ENCODE data around the gene ARHGAP25. TPM values are rescaled to one million over a fixed set of nuclear protein-coding genes. Genes with fewer than 3 reads are reported as not detected.

Gene ARHGAP25
- total RNA-seq, 1 experiment from 2014 or later = 0.27 TPM

- ChIA-PET POLR2A (interaction anchor here (1.1 kb wide), 2 partner anchors 10 to 216 kb away, joined by 4 read pairs; no protein-coding TSS in a partner anchor), CTCF (interaction anchor here (0.7 to 4.6 kb wide), 25 partner anchors 9 to 268 kb away, joined by 3 to 81 read pairs (median 7); partner anchors contain the start of genes APLF and FBXO48), RAD21 (ENCODE audit: low non-redundant PET in 1 of 2, low total read pairs in 2 of 2, uncharacterized antibody in 2 of 2, unreplicated experiment in 2 of 2) (interaction anchor here (0.7 to 1.3 kb wide), 4 partner anchors 42 to 222 kb away, joined by 3 to 9 read pairs (median 4); no protein-coding TSS in a partner anchor)
- intact Hi-C loops (cut with micrococcal nuclease) = loop anchor here (1.0 to 2.0 kb wide), 2 partner anchors 127 to 216 kb away; no protein-coding TSS in a partner anchor
- no peaks in the 10 kb centered on the region for H3K27me3 ChIP-seq (ENCODE audit: insufficient read depth, low read length)
- peak overlapping the region; percentile 31; the same call in 1 of the 2 replicates for H3K4me2 ChIP-seq (ENCODE audit: low read length)
- H3K79me2 ChIP-seq (ENCODE audit: insufficient read depth, low read length) = no peaks in the 10 kb centered on the region
- BruUV-seq (replicated peaks) = no TSS peak
- H3K27ac ChIP-seq (ENCODE audit: low read depth, low read length) = no peak overlapping the region
- no peak overlapping the region for H3K9ac ChIP-seq (ENCODE audit: low read length)
- no peaks in the 10 kb centered on the region for H3K9me2 ChIP-seq (ENCODE audit: insufficient read depth)
- H3K36me3 ChIP-seq (ENCODE audit: control insufficient read depth in 1 of 2, insufficient read depth in 2 of 2, low read length in 2 of 2) = no peaks in the 10 kb centered on the region
- H3K4me3 ChIP-seq (replicated peaks in 1 of 2; ENCODE audit: low read depth in 1 of 2, low read length in 2 of 2) = no peak overlapping the region
- no peaks in the 10 kb centered on the region for H4K20me1 ChIP-seq (ENCODE audit: insufficient read depth)
- DNase-seq (ENCODE audit: low read depth, low spot score) (peak; percentile 45), ATAC-seq (peak; percentile 98)
- TF ChIP-seq CTCF (IDR thresholded peaks at IDR 0.05 in 2 of 3, conservative IDR thresholded peaks at IDR 0.05 in 1 of 3; ENCODE audit: borderline replicate concordance in 1 of 3, insufficient read depth in 1 of 3, low read depth in 2 of 3, low read length in 2 of 3) (peak; percentile 63 to 78 (median 77)), EZH2 (IDR thresholded peaks at IDR 0.05) (no peak), RAD21 (IDR thresholded peaks at IDR 0.05; ENCODE audit: low read depth) (peak; percentile 77), ELF1 (IDR thresholded peaks at IDR 0.05; ENCODE audit: borderline replicate concordance, low read depth) (no peak), CBX3 (IDR thresholded peaks at IDR 0.05; ENCODE audit: low read depth) (0 out of 2 replicates have a peak, but pooled peaks have one; percentile 13)
- H2AFZ ChIP-seq (ENCODE audit: low read depth, low read length, poor library complexity, severe bottlenecking) = peak overlapping the region; percentile 34
- no peaks in the 10 kb centered on the region for H3K4me1 ChIP-seq (ENCODE audit: control insufficient read depth in 1 of 2, insufficient read depth in 2 of 2, low read length in 2 of 2)
- H3K9me3 ChIP-seq (ENCODE audit: control insufficient read depth in 1 of 2, insufficient read depth in 1 of 2, low read depth in 1 of 2, low read length in 2 of 2) = no peaks in the 10 kb centered on the region
These were observed 25.1 kb upstream of the ARHGAP25 start for GRCh38 chr2:68709421-68709911.

GRCh38 chr2:68710336-68710735, 24.3 kb upstream of the ARHGAP25 start:
- no peaks in the 10 kb centered on the region for H3K4me1 ChIP-seq (ENCODE audit: control insufficient read depth in 1 of 2, insufficient read depth in 2 of 2, low read length in 2 of 2)
- ChIA-PET POLR2A (no interaction called here), RAD21 (ENCODE audit: low non-redundant PET in 1 of 2, low total read pairs in 2 of 2, uncharacterized antibody in 2 of 2, unreplicated experiment in 2 of 2) (no interaction called here), CTCF (interaction anchor here (1.8 to 4.6 kb wide), 10 partner anchors 8 to 246 kb away, joined by 9 to 81 read pairs (median 22); partner anchors contain the start of genes APLF and FBXO48)
- intact Hi-C loops (cut with micrococcal nuclease) = no loop called here
- BruUV-seq (replicated peaks) = no TSS peak
- H3K27me3 ChIP-seq (ENCODE audit: insufficient read depth, low read length) = no peaks in the 10 kb centered on the region
- no peaks in the 10 kb centered on the region for H3K79me2 ChIP-seq (ENCODE audit: insufficient read depth, low read length)
- no peak for DNase-seq (ENCODE audit: low read depth, low spot score)
- no peak overlapping the region for H3K9ac ChIP-seq (ENCODE audit: low read length)
- H3K9me3 ChIP-seq (ENCODE audit: control insufficient read depth in 1 of 2, insufficient read depth in 1 of 2, low read depth in 1 of 2, low read length in 2 of 2) = no peaks in the 10 kb centered on the region
- no peak overlapping the region for H3K27ac ChIP-seq (ENCODE audit: low read depth, low read length)
- no peak overlapping the region for H3K4me3 ChIP-seq (replicated peaks in 1 of 2; ENCODE audit: low read depth in 1 of 2, low read length in 2 of 2)
- no peaks in the 10 kb centered on the region for H4K20me1 ChIP-seq (ENCODE audit: insufficient read depth)
- no peak overlapping the region for H2AFZ ChIP-seq (ENCODE audit: low read depth, low read length, poor library complexity, severe bottlenecking)
- ATAC-seq = no peak
- H3K36me3 ChIP-seq (ENCODE audit: control insufficient read depth in 1 of 2, insufficient read depth in 2 of 2, low read length in 2 of 2) = no peaks in the 10 kb centered on the region
- H3K9me2 ChIP-seq (ENCODE audit: insufficient read depth) = no peaks in the 10 kb centered on the region
- TF ChIP-seq ATF3 (IDR thresholded peaks at IDR 0.05) (no peak), REST (IDR thresholded peaks at IDR 0.05; ENCODE audit: low read depth) (no peak), YY1 (IDR thresholded peaks at IDR 0.05; ENCODE audit: extremely low read depth, insufficient replicate concordance, low read depth, low read length) (no peak), SP1 (IDR thresholded peaks at IDR 0.05; ENCODE audit: low read depth) (no peak)
- H3K4me2 ChIP-seq (ENCODE audit: low read length) = no peak overlapping the region
